Ovary (tissue), 9 donors: Measurements from ENCODE around the gene SMIM43. TPM values are rescaled to one million over a fixed set of nuclear protein-coding genes. Genes with fewer than 3 reads are reported as not detected.

Experiments
- DNase-seq, 5 donors: peaks; one replicate each; pipeline ENCODE4 v3.0.0-alpha.2; 2019 to 2020
- H3K27ac ChIP-seq, 2 donors: fragments of 200-600 bp; one replicate each; pipeline versions ENCODE4 v1.5.1 to v1.8.0; 2019 to 2022
- H3K27me3 ChIP-seq: fragments of 200-600 bp; one replicate; pipeline ENCODE4 v1.8.0; 2022
- H3K36me3 ChIP-seq: fragments of 200-600 bp; sonication (generic); one replicate; pipeline ENCODE4 v1.5.1; 2019
- H3K4me1 ChIP-seq: one replicate; pipeline ENCODE4 v1.8.1; 2013; ENCODE audit warnings: mild to moderate bottlenecking, moderate library complexity; ENCODE audit not compliant: insufficient read depth
- H3K4me3 ChIP-seq: fragments of 200-600 bp; sonication (generic); one replicate; pipeline ENCODE4 v1.5.1; 2017
- H3K9me3 ChIP-seq, 2 donors: fragments of 200-600 bp in 1 of 2; sonication (generic) in 1 of 2; one replicate each; pipeline versions ENCODE4 v1.5.1 to v1.8.1; 2013 to 2019; ENCODE audit warnings: mild to moderate bottlenecking in 1 of 2, moderate library complexity in 1 of 2
- EP300 ChIP-seq: sonication (generic); formaldehyde crosslinking; IDR thresholded peaks from one replicate; pipeline ENCODE4 v1.6.1; 2017; ENCODE audit warnings: antibody characterized with exemption
- POLR2A ChIP-seq: fragments of 450-650 bp; IDR thresholded peaks from one replicate; pipeline ENCODE4 v1.6.1; 2017; ENCODE audit warnings: antibody characterized with exemption, mild to moderate bottlenecking, moderate library complexity
- WGBS, 3 donors: extraction: QIAGEN DNeasy Blood & Tissue Kit in 1 of 3; methylation state at CpG; one replicate each; pipeline versions ENCODE4 v1.1.5 to v1.1.7; 2013 to 2017; 5-methylcytosine and 5-hydroxymethylcytosine counted together
- intact Hi-C, 4 donors: fragments of 100-400 bp; cut with DNase I; formaldehyde crosslinking; loops; one replicate each; pipeline versions ENCODE4 v1.11.0 to v1.15.1; 2022 to 2023
- polyA plus RNA-seq, 2 donors: library from polyadenylated mRNA; stranded (reverse); fragments of 200-250 nt in 1 of 2; fragments of 350-450 nt in 1 of 2; fragmentation: Illumina TruSeq in 1 of 2; extraction: RNeasy Lipid Tissue Mini Kit (QIAGEN cat#74804) in 1 of 2; gene quantifications; one replicate each; pipeline ENCODE4 v1.2.3, GENCODE V29; 2013 to 2014
- total RNA-seq, 7 donors: library from RNA; depleted of rRNA in 2 of 7; stranded (reverse); fragments of >200 nt in 2 of 7; fragmentation: NEBNext Ultra II Directional in 3 of 7; extraction: Animal tissue kit (Norgen Biotek cat#: 25700) in 3 of 7; gene quantifications; one replicate each; pipeline versions ENCODE4 v1.1.0 to v1.2.4, GENCODE V29; 2016 to 2023
- TF ChIP-seq, protein P1 (sequence below), 3 donors: fragments of 450-650 bp in 2 of 3; fragments of 200-600 bp in 1 of 3; IDR thresholded peaks; one replicate each; pipeline versions ENCODE4 v1.5.1 to v1.8.0; 2016 to 2022; ENCODE audit warnings: antibody characterized with exemption in 3 of 3, mild to moderate bottlenecking in 1 of 3
- donor health status: DM: no; HTN: no; CAD: no; lungs with moderate emphysema.
- donor health status: DM: no; HTN: no; CAD: no.
- donor health status: Bipolar disorder and iron deficiency.
- donor health status: DM: yes; HTN: yes; CAD: no.
- donor health status: DM: no; HTN: no; CAD: no.
- donor health status: DM: yes; HTN: yes; CAD: no.

SMIM43 gene
- total and polyA plus RNA-seq, 9 donors = 0.11 to 0.40 (median 0.25) TPM; not detected in 5

DNA sequence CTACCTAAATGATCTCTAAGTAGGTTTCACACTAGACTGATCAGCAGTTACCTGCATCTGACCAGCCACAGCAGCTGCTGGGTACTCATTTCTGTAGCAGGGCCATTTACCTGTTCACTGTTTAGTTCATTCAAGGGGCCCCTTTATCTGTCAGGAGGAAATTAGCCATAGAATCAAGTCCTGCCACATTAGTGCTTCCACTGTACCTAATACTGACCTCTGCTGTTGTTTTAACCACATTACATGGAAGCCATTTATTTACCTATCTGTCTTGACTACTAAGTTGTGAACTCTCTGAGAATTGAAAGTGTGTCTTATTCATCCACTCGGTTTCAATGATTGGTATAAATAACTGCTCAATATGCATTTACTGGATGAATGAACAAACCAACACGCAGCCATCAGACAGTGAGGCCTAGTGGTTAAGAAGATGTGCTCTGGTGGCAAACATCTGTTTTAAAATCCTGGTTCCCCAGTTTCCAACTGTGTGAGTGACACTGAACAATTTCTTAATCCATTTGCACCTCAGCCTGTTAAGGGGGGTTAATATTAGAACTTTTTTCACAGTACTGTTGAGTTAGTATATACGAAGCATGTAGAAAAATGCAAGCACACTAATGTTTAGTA lies 38.2 kb downstream of the SMIM43 start:
- no peak for DNase-seq
- Histone ChIP-seq H3K27ac (no peak overlapping the region), H3K27me3 (no peaks in the 10 kb centered on the region), H3K36me3 (no peaks in the 10 kb centered on the region), H3K4me1 (no peaks in the 10 kb centered on the region), H3K4me3 (no peak overlapping the region), H3K9me3 (no peaks in the 10 kb centered on the region)
- intact Hi-C loops = loop anchor here in 1 of 4 donors (10.0 kb wide), 1 partner anchor 52 kb away; no protein-coding TSS in a partner anchor
- no peak for TF ChIP-seq POLR2A
- TF ChIP-seq, protein P1, sequence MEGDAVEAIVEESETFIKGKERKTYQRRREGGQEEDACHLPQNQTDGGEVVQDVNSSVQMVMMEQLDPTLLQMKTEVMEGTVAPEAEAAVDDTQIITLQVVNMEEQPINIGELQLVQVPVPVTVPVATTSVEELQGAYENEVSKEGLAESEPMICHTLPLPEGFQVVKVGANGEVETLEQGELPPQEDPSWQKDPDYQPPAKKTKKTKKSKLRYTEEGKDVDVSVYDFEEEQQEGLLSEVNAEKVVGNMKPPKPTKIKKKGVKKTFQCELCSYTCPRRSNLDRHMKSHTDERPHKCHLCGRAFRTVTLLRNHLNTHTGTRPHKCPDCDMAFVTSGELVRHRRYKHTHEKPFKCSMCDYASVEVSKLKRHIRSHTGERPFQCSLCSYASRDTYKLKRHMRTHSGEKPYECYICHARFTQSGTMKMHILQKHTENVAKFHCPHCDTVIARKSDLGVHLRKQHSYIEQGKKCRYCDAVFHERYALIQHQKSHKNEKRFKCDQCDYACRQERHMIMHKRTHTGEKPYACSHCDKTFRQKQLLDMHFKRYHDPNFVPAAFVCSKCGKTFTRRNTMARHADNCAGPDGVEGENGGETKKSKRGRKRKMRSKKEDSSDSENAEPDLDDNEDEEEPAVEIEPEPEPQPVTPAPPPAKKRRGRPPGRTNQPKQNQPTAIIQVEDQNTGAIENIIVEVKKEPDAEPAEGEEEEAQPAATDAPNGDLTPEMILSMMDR (IDR thresholded peaks at IDR 0.05) = peak; percentile 40 to 58 (median 45)
- WGBS, 3 donors = 42 to 48% (median 47%) methylated on average over 3 of the region's 3 CpGs

DNA sequence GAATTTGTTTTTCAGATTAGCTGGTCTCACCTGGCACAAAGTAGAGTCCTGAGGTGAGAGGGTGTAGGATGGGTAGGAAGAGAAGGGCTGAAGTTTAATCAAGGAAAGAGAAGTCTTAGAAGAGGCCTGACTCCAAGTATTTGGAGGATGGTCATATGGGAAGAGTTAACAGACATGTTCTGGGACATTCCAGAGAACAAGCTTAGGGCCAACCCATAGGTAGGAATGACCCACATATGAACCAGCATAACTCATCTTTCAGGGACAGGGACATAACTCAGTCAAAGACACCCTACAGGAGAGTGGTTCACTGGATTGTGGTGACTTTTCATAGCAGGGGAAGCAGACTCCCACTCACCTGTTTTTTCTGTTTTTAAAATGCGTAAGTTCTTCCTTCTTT lies 40.3 kb downstream of the SMIM43 start:
- 93 to 97% (median 95%) methylated on average over 1 of the region's 1 CpG for whole genome bisulfite sequencing, 3 donors
- Histone ChIP-seq H3K4me3 (no peak overlapping the region), H3K27me3 (no peaks in the 10 kb centered on the region), H3K27ac (no peak overlapping the region), H3K9me3 (no peaks in the 10 kb centered on the region), H3K36me3 (no peaks in the 10 kb centered on the region), H3K4me1 (no peaks in the 10 kb centered on the region)
- TF ChIP-seq, protein P1 (IDR thresholded peaks at IDR 0.05) = no peak
- no peak for TF ChIP-seq POLR2A
- no peak for TF ChIP-seq EP300
- intact Hi-C loops = loop anchor here in 1 of 4 donors (10.0 kb wide), 1 partner anchor 50 kb away; no protein-coding TSS in a partner anchor
- DNase-seq = no peak

DNA sequence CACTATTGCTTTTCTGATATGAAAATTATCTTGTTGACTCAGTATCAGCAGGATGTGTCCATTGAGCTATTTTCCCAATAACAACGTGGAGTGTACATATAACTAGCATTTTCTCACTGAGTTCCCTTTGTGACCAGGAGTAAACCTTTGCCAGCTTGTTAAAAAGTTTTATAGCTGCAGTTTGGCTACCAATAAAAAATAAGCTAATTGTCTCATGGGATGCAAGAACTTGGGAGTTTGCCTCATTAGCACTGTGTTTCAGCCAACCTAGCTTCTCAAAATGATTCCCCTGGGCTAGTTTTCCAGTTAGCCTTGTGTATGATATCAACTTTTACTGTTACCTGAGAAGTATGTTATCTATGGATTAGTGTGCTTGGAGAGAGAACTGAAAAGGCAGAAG lies 43.3 kb downstream of the SMIM43 start:
- 32 to 61% (median 48%) methylated on average over 1 of the region's 1 CpG for WGBS, 3 donors
- TF ChIP-seq POLR2A (no peak), EP300 (no peak)
- TF ChIP-seq, protein P1 (IDR thresholded peaks at IDR 0.05) = no peak
- intact Hi-C loops = loop anchor here in 1 of 4 donors (10.0 kb wide), 1 partner anchor 47 kb away; no protein-coding TSS in a partner anchor
- Histone ChIP-seq H3K9me3 (no peaks in the 10 kb centered on the region), H3K27me3 (no peaks in the 10 kb centered on the region), H3K27ac (no peak overlapping the region), H3K36me3 (no peaks in the 10 kb centered on the region), H3K4me1 (no peaks in the 10 kb centered on the region), H3K4me3 (no peak overlapping the region)
- no peak for DNase-seq

DNA sequence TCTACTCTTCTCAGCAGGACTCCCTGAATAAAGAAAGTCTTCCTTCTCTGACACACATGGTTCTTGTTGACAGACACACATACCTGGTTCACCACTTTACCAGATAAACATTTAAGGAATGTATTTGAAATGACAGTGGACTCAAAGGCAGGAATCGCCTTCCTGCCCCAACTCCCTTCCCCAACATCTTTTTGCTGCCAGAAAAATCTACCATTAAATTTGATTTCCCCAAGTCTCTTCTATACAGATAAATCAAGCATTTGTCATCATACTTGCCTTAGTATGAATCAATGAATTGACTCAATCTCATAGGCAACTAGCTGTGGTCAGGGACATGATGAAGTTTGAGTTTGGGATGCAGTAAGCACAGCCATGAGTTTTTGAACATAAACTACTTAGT lies 44.9 kb downstream of the SMIM43 start:
- H3K27ac ChIP-seq = no peak overlapping the region
- TF ChIP-seq POLR2A = no peak
- TF ChIP-seq, protein P1 (IDR thresholded peaks at IDR 0.05) = no peak
- TF ChIP-seq EP300 = no peak
- H3K4me3 ChIP-seq = no peak overlapping the region
- no peaks in the 10 kb centered on the region for H3K9me3 ChIP-seq
- no peaks in the 10 kb centered on the region for H3K36me3 ChIP-seq
- H3K27me3 ChIP-seq = no peaks in the 10 kb centered on the region
- no peak for DNase-seq
- intact Hi-C loops = loop anchor here in 1 of 4 donors (10.0 kb wide), 1 partner anchor 45 kb away; no protein-coding TSS in a partner anchor
- H3K4me1 ChIP-seq = no peaks in the 10 kb centered on the region
- 83 to 88% (median 85%) methylated on average over 1 of the region's 1 CpG for WGBS, 3 donors
